HepG2 (cell line): Measurements from ENCODE around the gene VARS2. TPM values are rescaled to one million over a fixed set of nuclear protein-coding genes. Genes with fewer than 3 reads are reported as not detected.

Source experiments
- EED ChIP-seq: sonication (generic); formaldehyde crosslinking; IDR thresholded peaks from 2 replicates; pipeline ENCODE4 v1.5.0; 2020; ENCODE audit warnings: mild to moderate bottlenecking, missing genetic modification reagents
- EP300 ChIP-seq, 3 experiments: sonication (generic) in 1 of 3; formaldehyde crosslinking in 1 of 3; IDR thresholded peaks; 2 replicates each; pipeline versions ENCODE4 v1.5.1 to v1.6.1; 2011 to 2020; ENCODE audit warnings: low read depth in 2 of 3, low read length in 2 of 3, borderline replicate concordance in 1 of 3, improper control_type of control experiment in 1 of 3, mild to moderate bottlenecking in 1 of 3, missing genetic modification reagents in 1 of 3, moderate library complexity in 1 of 3
- NR2C2 ChIP-seq: sonication (generic); formaldehyde crosslinking; IDR thresholded peaks from 2 replicates; pipeline ENCODE4 v1.4.0; 2020; ENCODE audit warnings: missing genetic modification reagents, mild to moderate bottlenecking, moderate library complexity, borderline replicate concordance
- RNF2 ChIP-seq: fragments of 450-650 bp; conservative IDR thresholded peaks from 2 replicates; pipeline ENCODE4 v1.6.1; 2016; ENCODE audit warnings: low read depth
- THAP11 ChIP-seq: IDR thresholded peaks from 2 replicates; pipeline ENCODE4 v1.6.1; 2016; ENCODE audit warnings: missing biosample characterization, missing genetic modification reagents
- U2AF1 ChIP-seq: fragments of 200-400 bp; formaldehyde crosslinking; optimal IDR thresholded peaks from 2 replicates; pipeline ENCODE3; 2017; ENCODE audit warnings: mild to moderate bottlenecking, low read depth, low read length
- ZBTB1 ChIP-seq: sonication (generic); formaldehyde crosslinking; IDR thresholded peaks from 2 replicates; pipeline ENCODE4 v1.4.0; 2020; ENCODE audit warnings: missing genetic modification reagents, borderline replicate concordance
- ZFP37 ChIP-seq: sonication (generic); formaldehyde crosslinking; IDR thresholded peaks from 2 replicates; pipeline ENCODE4 v1.4.0; 2020; ENCODE audit warnings: missing genetic modification reagents, borderline replicate concordance
- ZIK1 ChIP-seq: sonication (generic); formaldehyde crosslinking; IDR thresholded peaks from 2 replicates; pipeline ENCODE4 v1.5.0; 2020; ENCODE audit warnings: mild to moderate bottlenecking, low read depth, missing genetic modification reagents, borderline replicate concordance
- ZNF33B ChIP-seq: sonication (generic); formaldehyde crosslinking; IDR thresholded peaks from 2 replicates; pipeline ENCODE4 v1.5.1; 2020; ENCODE audit warnings: mild to moderate bottlenecking, missing genetic modification reagents
- ZNF451 ChIP-seq: sonication (generic); formaldehyde crosslinking; IDR thresholded peaks from 2 replicates; pipeline ENCODE4 v1.5.0; 2020; ENCODE audit warnings: mild to moderate bottlenecking, missing genetic modification reagents
- ZNF589 ChIP-seq: sonication (generic); formaldehyde crosslinking; conservative IDR thresholded peaks from 2 replicates; pipeline ENCODE4 v1.8.0; 2022; ENCODE audit warnings: mild to moderate bottlenecking, moderate library complexity, missing genetic modification reagents
- ZNF607 ChIP-seq: sonication (generic); formaldehyde crosslinking; IDR thresholded peaks from 2 replicates; pipeline ENCODE4 v1.5.1; 2020; ENCODE audit warnings: missing genetic modification reagents, mild to moderate bottlenecking, borderline replicate concordance
- polyA plus RNA-seq, 8 experiments: library from polyadenylated mRNA; depleted of rRNA in 3 of 8; stranded (reverse) in 7 of 8; unstranded in 1 of 8; fragments of >200 nt; fragmentation: Illumina TruSeq in 4 of 8; extraction: Trizol in 4 of 8; gene quantifications; 2 replicates each; pipeline versions ENCODE4 v1.2.1 to v1.2.3, GENCODE V29; 2011 to 2016; ENCODE audit warnings: low read depth in 4 of 8, missing spikeins in 1 of 8, mixed read lengths in 1 of 8; ENCODE audit not compliant: insufficient read depth in 1 of 8
- total RNA-seq, 5 experiments: library from RNA; depleted of rRNA; stranded (reverse); fragments of >200 nt; fragmentation: Illumina TruSeq; extraction: Trizol; gene quantifications; 2 replicates each; pipeline ENCODE4 v1.2.3, GENCODE V29; 2016; ENCODE audit warnings: low read depth in 1 of 5
- TF ChIP-seq, protein P1 (sequence below): sonication (generic); formaldehyde crosslinking; IDR thresholded peaks from 2 replicates; pipeline ENCODE4 v1.4.0; 2020; ENCODE audit warnings: missing genetic modification reagents
- TF ChIP-seq, protein P2 (sequence below): IDR thresholded peaks from 2 replicates; pipeline ENCODE4 v1.6.1; 2016; ENCODE audit warnings: low read depth, control low read depth
- TF ChIP-seq, protein P3 (sequence below): sonication (generic); formaldehyde crosslinking; IDR thresholded peaks from 2 replicates; pipeline ENCODE4 v1.8.0; 2022; ENCODE audit warnings: missing genetic modification reagents, low read depth, mild to moderate bottlenecking, borderline replicate concordance
- TF ChIP-seq, protein P4 (sequence below): sonication (generic); formaldehyde crosslinking; IDR thresholded peaks from 2 replicates; pipeline ENCODE4 v1.4.0; 2020; ENCODE audit warnings: missing genetic modification reagents
- TF ChIP-seq, protein P5 (sequence below): IDR thresholded peaks from 2 replicates; pipeline ENCODE4 v1.6.1; 2018; ENCODE audit warnings: missing genetic modification reagents

Gene VARS2
- total and polyA plus RNA-seq, 2 of the 13 experiments (the other 11 are each of a cell fraction or from before 2014, with no cell fraction given) = 61.8 to 71.8 TPM

DNA sequence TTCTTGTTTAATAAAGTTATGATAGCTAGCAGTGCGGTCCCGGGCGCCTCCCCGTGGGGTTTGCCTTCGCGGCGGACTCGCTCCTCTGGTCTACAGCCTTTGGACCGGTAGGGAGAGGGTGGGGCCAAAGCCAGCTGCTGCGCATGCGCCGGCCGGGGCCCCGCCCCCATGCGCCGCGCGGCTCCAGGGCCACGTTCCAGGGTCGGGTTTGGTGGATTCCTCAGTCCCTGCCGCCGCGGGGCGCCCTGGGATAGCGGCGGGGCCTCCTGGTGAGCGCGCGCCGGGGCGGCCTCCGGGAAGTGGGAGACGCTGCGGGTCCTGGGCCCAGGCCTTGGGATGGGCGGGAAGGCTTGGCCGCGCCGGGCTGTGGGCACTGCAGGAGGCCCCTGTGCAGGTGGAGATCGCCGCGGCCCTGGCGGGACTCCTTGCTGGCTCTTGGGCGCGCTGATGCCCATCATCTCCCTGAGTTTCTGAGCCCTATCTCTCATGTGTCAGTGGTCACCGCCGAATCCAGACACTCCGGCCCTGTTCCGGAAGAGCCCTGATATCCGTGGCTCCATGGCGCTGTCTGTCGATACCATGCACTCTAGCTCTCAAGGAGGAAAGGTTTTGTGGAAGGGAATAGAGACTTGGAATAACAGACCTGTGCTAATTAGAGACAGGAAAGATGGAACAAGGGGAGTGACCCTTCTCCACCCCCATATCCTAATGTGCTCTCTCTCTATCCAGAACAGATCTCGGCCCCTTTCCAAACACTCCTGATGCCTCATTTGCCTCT is at the start of gene VARS2 (continued):
- TF ChIP-seq U2AF1 (peak; percentile 51), EED (CRISPR knock-in tag) (no peak), NR2C2 (CRISPR knock-in tag) (0 out of 2 replicates have a peak, but pooled peaks have one; percentile 49), EP300 (IDR thresholded peaks at IDR 0.05; ENCODE audit: low read depth in 2 of 2, low read length in 2 of 2) (peak in 1 of 2 experiments; percentile 35; a peak in 1 of 4 replicates), EP300 (CRISPR knock-in tag; IDR thresholded peaks at IDR 0.05; ENCODE audit: borderline replicate concordance) (peak; percentile 59; the same call in 1 of the 2 replicates), ZNF607 (CRISPR knock-in tag) (peak; percentile 96), ZNF33B (CRISPR knock-in tag) (0 out of 2 replicates have a peak, but pooled peaks have one; percentile 57), ZNF589 (CRISPR knock-in tag) (peak; percentile 95), THAP11 (peak; percentile 91), ZFP37 (CRISPR knock-in tag) (no peak; the same call in 1 of the 2 replicates), RNF2 (no peak; the same call in 1 of the 2 replicates), ZBTB1 (CRISPR knock-in tag) (peak; percentile 78; the same call in 1 of the 2 replicates), ZIK1 (CRISPR knock-in tag) (peak; percentile 96; the same call in 1 of the 2 replicates), ZNF451 (CRISPR knock-in tag) (peak; percentile 77; the same call in 1 of the 2 replicates)
- TF ChIP-seq, protein P1, sequence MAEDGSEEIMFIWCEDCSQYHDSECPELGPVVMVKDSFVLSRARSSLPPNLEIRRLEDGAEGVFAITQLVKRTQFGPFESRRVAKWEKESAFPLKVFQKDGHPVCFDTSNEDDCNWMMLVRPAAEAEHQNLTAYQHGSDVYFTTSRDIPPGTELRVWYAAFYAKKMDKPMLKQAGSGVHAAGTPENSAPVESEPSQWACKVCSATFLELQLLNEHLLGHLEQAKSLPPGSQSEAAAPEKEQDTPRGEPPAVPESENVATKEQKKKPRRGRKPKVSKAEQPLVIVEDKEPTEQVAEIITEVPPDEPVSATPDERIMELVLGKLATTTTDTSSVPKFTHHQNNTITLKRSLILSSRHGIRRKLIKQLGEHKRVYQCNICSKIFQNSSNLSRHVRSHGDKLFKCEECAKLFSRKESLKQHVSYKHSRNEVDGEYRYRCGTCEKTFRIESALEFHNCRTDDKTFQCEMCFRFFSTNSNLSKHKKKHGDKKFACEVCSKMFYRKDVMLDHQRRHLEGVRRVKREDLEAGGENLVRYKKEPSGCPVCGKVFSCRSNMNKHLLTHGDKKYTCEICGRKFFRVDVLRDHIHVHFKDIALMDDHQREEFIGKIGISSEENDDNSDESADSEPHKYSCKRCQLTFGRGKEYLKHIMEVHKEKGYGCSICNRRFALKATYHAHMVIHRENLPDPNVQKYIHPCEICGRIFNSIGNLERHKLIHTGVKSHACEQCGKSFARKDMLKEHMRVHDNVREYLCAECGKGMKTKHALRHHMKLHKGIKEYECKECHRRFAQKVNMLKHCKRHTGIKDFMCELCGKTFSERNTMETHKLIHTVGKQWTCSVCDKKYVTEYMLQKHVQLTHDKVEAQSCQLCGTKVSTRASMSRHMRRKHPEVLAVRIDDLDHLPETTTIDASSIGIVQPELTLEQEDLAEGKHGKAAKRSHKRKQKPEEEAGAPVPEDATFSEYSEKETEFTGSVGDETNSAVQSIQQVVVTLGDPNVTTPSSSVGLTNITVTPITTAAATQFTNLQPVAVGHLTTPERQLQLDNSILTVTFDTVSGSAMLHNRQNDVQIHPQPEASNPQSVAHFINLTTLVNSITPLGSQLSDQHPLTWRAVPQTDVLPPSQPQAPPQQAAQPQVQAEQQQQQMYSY = peak; percentile 89
- TF ChIP-seq, protein P2, sequence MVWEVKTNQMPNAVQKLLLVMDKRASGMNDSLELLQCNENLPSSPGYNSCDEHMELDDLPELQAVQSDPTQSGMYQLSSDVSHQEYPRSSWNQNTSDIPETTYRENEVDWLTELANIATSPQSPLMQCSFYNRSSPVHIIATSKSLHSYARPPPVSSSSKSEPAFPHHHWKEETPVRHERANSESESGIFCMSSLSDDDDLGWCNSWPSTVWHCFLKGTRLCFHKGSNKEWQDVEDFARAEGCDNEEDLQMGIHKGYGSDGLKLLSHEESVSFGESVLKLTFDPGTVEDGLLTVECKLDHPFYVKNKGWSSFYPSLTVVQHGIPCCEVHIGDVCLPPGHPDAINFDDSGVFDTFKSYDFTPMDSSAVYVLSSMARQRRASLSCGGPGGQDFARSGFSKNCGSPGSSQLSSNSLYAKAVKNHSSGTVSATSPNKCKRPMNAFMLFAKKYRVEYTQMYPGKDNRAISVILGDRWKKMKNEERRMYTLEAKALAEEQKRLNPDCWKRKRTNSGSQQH (CRISPR knock-in tag) = peak; percentile 71; the same call in 1 of the 2 replicates
- TF ChIP-seq, protein P3, sequence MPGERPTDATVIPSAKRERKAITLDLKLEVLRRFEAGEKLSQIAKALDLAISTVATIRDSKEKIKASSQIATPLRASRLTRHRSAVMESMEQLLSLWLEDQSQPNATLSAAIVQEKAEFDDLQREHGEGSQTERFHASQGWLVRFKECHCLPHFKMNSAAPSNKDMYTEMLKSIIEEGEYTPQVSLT (CRISPR knock-in tag) = no peak
- TF ChIP-seq, protein P4, sequence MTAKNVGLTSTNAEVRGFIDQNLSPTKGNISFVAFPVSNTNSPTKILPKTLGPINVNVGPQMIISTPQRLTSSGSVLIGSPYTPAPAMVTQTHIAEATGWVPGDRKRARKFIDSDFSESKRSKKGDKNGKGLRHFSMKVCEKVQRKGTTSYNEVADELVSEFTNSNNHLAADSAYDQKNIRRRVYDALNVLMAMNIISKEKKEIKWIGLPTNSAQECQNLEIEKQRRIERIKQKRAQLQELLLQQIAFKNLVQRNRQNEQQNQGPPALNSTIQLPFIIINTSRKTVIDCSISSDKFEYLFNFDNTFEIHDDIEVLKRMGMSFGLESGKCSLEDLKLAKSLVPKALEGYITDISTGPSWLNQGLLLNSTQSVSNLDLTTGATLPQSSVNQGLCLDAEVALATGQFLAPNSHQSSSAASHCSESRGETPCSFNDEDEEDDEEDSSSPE (CRISPR knock-in tag) = peak; percentile 93
- TF ChIP-seq, protein P5, sequence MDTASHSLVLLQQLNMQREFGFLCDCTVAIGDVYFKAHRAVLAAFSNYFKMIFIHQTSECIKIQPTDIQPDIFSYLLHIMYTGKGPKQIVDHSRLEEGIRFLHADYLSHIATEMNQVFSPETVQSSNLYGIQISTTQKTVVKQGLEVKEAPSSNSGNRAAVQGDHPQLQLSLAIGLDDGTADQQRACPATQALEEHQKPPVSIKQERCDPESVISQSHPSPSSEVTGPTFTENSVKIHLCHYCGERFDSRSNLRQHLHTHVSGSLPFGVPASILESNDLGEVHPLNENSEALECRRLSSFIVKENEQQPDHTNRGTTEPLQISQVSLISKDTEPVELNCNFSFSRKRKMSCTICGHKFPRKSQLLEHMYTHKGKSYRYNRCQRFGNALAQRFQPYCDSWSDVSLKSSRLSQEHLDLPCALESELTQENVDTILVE (CRISPR knock-in tag) = peak; percentile 90
